DMS 273 (cell line): Measurements from ENCODE around the gene TBC1D14.

Experiments
- DNase-seq: peaks from one replicate; lab custom pipeline; 2025; ENCODE audit not compliant: unreplicated experiment; lab: John Stamatoyannopoulos, UW

The TBC1D14 gene

GRCh38 chr4:7017446-7018048 is 107.9 kb downstream of the TBC1D14 start:
- no peak for DNase-seq

GRCh38 chr4:7018281-7018680 is 108.7 kb downstream of the TBC1D14 start:
- no peak for DNase-seq

GRCh38 chr4:7019367-7019766 is 109.7 kb downstream of the TBC1D14 start:
- DNase-seq, result no peak

GRCh38 chr4:7020290-7020689 is 110.7 kb downstream of the TBC1D14 start:
- no peak for DNase-seq

- no peak for DNase-seq
These were observed 111.2 kb downstream of the TBC1D14 start for GRCh38 chr4:7020856-7021255.

GRCh38 chr4:7021355-7021754 is 111.7 kb downstream of the TBC1D14 start:
- DNase-seq, result no peak

GRCh38 chr4:7021930-7022664 is 112.5 kb downstream of the TBC1D14 start:
- DNase-seq, result no peak

GRCh38 chr4:7023486-7023885 is 113.9 kb downstream of the TBC1D14 start:
- DNase-seq, result no peak

- no peak for DNase-seq
These were observed 114.3 kb downstream of the TBC1D14 start for GRCh38 chr4:7023901-7024300.

GRCh38 chr4:7024336-7024890 is 114.8 kb downstream of the TBC1D14 start:
- no peak for DNase-seq

- no peak for DNase-seq
These were observed 115.5 kb downstream of the TBC1D14 start for GRCh38 chr4:7025040-7025602.

GRCh38 chr4:7026107-7026506 is 116.5 kb downstream of the TBC1D14 start:
- DNase-seq, result no peak

GRCh38 chr4:7027284-7027683 is 117.7 kb downstream of the TBC1D14 start:
- no peak for DNase-seq

GRCh38 chr4:7027913-7028312 is 118.3 kb downstream of the TBC1D14 start:
- no peak for DNase-seq

- no peak for DNase-seq
These were observed 119.6 kb downstream of the TBC1D14 start for GRCh38 chr4:7029212-7029611.

- no peak for DNase-seq
These were observed 120.3 kb downstream of the TBC1D14 start for GRCh38 chr4:7029921-7030320.

GRCh38 chr4:7030856-7031255 is 121.2 kb downstream of the TBC1D14 start:
- DNase-seq, result no peak

GRCh38 chr4:7031558-7032449 is 122.2 kb downstream of the TBC1D14 start:
- DNase-seq, result no peak

GRCh38 chr4:7032596-7032995 is 123.0 kb downstream of the TBC1D14 start:
- DNase-seq, result no peak

GRCh38 chr4:7034262-7035081 is 124.8 kb downstream of the TBC1D14 start:
- no peak for DNase-seq
